PC-9 (cell line): ENCODE results near the gene GALNT9. TPM values are rescaled to one million over a fixed set of nuclear protein-coding genes. Genes with fewer than 3 reads are reported as not detected.

Experiments
- BruUV-seq: library from RNA; stranded (reverse); fragments of 400-500 nt; replicated peaks from 2 replicates; lab custom pipeline; 2021; lab: Mats Ljungman, UMichigan
- CTCF ChIA-PET: fragments of 300-600 bp; sonication (Branson Sonifier 250); formaldehyde crosslinking; loops from one replicate; lab custom pipeline; 2022; ENCODE audit warnings: antibody characterized with exemption; lab: Charles Lee
- POLR2A ChIA-PET: fragments of 300-600 bp; sonication (Branson Sonifier 250); formaldehyde crosslinking; loops from one replicate; lab custom pipeline; 2022; ENCODE audit warnings: antibody characterized with exemption; ENCODE audit not compliant: unreplicated experiment; lab: Charles Lee
- DNase-seq, 2 experiments: peaks; one replicate each; pipeline versions ENCODE4 v3.0.0 to v3.0.0-alpha.2; 2015 to 2022; ENCODE audit warnings: mixed read lengths in 1 of 2
- H2AFZ ChIP-seq: fragments of 200-600 bp; sonication (generic); 2 replicates; pipeline ENCODE4 v1.8.1; 2017; ENCODE audit warnings: antibody characterized with exemption
- H3F3A ChIP-seq: fragments of 200-600 bp; sonication (generic); 2 replicates; pipeline ENCODE4 v1.8.1; 2017; ENCODE audit warnings: antibody characterized with exemption, mild to moderate bottlenecking, low read depth; ENCODE audit not compliant: insufficient read depth
- H3K27ac ChIP-seq: fragments of 200-600 bp; sonication (generic); 2 replicates; pipeline ENCODE4 v1.6.1; 2016; ENCODE audit warnings: mixed run types
- H3K27me3 ChIP-seq: fragments of 200-600 bp; sonication (generic); 2 replicates; pipeline ENCODE4 v1.6.1; 2016; ENCODE audit warnings: low read depth, mixed run types; ENCODE audit not compliant: insufficient read depth
- H3K36me3 ChIP-seq: fragments of 200-600 bp; sonication (generic); 2 replicates; pipeline ENCODE4 v1.6.1; 2016; ENCODE audit warnings: low read depth, mixed run types
- H3K4me1 ChIP-seq: fragments of 200-600 bp; sonication (generic); replicated peaks from 2 replicates; pipeline ENCODE4 v1.6.1; 2016; ENCODE audit warnings: mixed run types; ENCODE audit not compliant: insufficient read depth
- H3K4me2 ChIP-seq: fragments of 200-600 bp; sonication (generic); 2 replicates; pipeline ENCODE4 v1.6.1; 2017; ENCODE audit warnings: mixed run types
- H3K4me3 ChIP-seq: fragments of 200-600 bp; sonication (generic); 2 replicates; pipeline ENCODE4 v1.6.1; 2016; ENCODE audit warnings: mixed run types
- H3K79me2 ChIP-seq: fragments of 200-600 bp; sonication (generic); 2 replicates; pipeline ENCODE4 v1.6.1; 2017; ENCODE audit warnings: low read depth, mixed run types
- H3K9me2 ChIP-seq: fragments of 200-600 bp; sonication (generic); 2 replicates; pipeline ENCODE4 v1.8.1; 2017; ENCODE audit warnings: mild to moderate bottlenecking; ENCODE audit not compliant: insufficient read depth
- H3K9me3 ChIP-seq: fragments of 200-600 bp; sonication (generic); 2 replicates; pipeline ENCODE4 v1.8.1; 2016; ENCODE audit warnings: low read depth; ENCODE audit not compliant: insufficient read depth
- H4K20me1 ChIP-seq: fragments of 200-600 bp; sonication (generic); 2 replicates; pipeline ENCODE4 v1.8.1; 2017; ENCODE audit not compliant: insufficient read depth
- CTCF ChIP-seq: fragments of 200-600 bp; sonication (generic); conservative IDR thresholded peaks from 2 replicates; pipeline ENCODE4 v1.6.1; 2017; ENCODE audit warnings: mixed run types, antibody characterized with exemption, mild to moderate bottlenecking, moderate library complexity
- EZH2 ChIP-seq: fragments of 200-600 bp; sonication (generic); IDR thresholded peaks from 2 replicates; pipeline ENCODE4 v1.8.0; 2017; ENCODE audit warnings: antibody characterized with exemption, low read depth
- intact Hi-C: fragments of 100-400 bp; cut with micrococcal nuclease; formaldehyde crosslinking; loops from one replicate; pipeline ENCODE4 v1.10.0; 2022; ENCODE audit not compliant: unreplicated experiment
- total RNA-seq: library from RNA; stranded (reverse); gene quantifications from 2 replicates; pipeline ENCODE4 v1.2.3, GENCODE V29; 2021

The GALNT9 gene
- total RNA-seq, 1 experiment from 2014 or later, result 11.2 TPM

- ChIA-PET CTCF (no interaction called here), POLR2A (no interaction called here)
- H3K4me1 ChIP-seq, result no peaks in the 10 kb centered on the region
- no peak overlapping the region for H3K27ac ChIP-seq
- no peaks in the 10 kb centered on the region for H3F3A ChIP-seq
- intact Hi-C loops, result no loop called here
- no peaks in the 10 kb centered on the region for H3K9me2 ChIP-seq
- H3K79me2 ChIP-seq, result no peaks in the 10 kb centered on the region
- no peaks in the 10 kb centered on the region for H3K36me3 ChIP-seq
- no peak for TF ChIP-seq EZH2
- TF ChIP-seq CTCF, result no peak
- no peak for DNase-seq
- H3K27me3 ChIP-seq, result peaks cover 99% of the 10 kb centered on the region
- no peak overlapping the region for H2AFZ ChIP-seq
- no TSS peak for BruUV-seq
- H3K9me3 ChIP-seq, result no peaks in the 10 kb centered on the region
- H3K4me3 ChIP-seq, result no peak overlapping the region
- no peak overlapping the region for H3K4me2 ChIP-seq
- H4K20me1 ChIP-seq, result peaks cover 3% of the 10 kb centered on the region
These were observed 8.6 kb downstream of the GALNT9 start for GRCh38 chr12:132320767-132321211.

GRCh38 chr12:132319991-132320570 lies 9.3 kb downstream of the GALNT9 start:
- H4K20me1 ChIP-seq, result peaks cover 3% of the 10 kb centered on the region
- H2AFZ ChIP-seq, result no peak overlapping the region
- H3K9me2 ChIP-seq, result no peaks in the 10 kb centered on the region
- intact Hi-C loops, result no loop called here
- no peaks in the 10 kb centered on the region for H3K36me3 ChIP-seq
- no peak overlapping the region for H3K4me3 ChIP-seq
- TF ChIP-seq CTCF (no peak), EZH2 (no peak)
- ChIA-PET POLR2A (interaction anchor here (0.7 kb wide), 1 partner anchor 9 kb away, joined by 11 read pairs; no protein-coding TSS in a partner anchor), CTCF (no interaction called here)
- no peaks in the 10 kb centered on the region for H3K79me2 ChIP-seq
- H3F3A ChIP-seq, result no peaks in the 10 kb centered on the region
- no peak overlapping the region for H3K4me2 ChIP-seq
- H3K4me1 ChIP-seq, result no peaks in the 10 kb centered on the region
- no peak for DNase-seq
- H3K27ac ChIP-seq, result no peak overlapping the region
- BruUV-seq, result no TSS peak
- H3K27me3 ChIP-seq, result peaks cover 99% of the 10 kb centered on the region
- H3K9me3 ChIP-seq, result no peaks in the 10 kb centered on the region

GRCh38 chr12:132319359-132319950 lies 9.9 kb downstream of the GALNT9 start:
- POLR2A ChIA-PET, result interaction anchor here (0.7 kb wide), 1 partner anchor 9 kb away, joined by 11 read pairs; no protein-coding TSS in a partner anchor
- Histone ChIP-seq H3K27ac (no peak overlapping the region), H4K20me1 (peaks cover 3% of the 10 kb centered on the region), H3K9me3 (no peaks in the 10 kb centered on the region), H3K4me3 (no peak overlapping the region), H2AFZ (no peak overlapping the region), H3K4me1 (no peaks in the 10 kb centered on the region), H3K4me2 (no peak overlapping the region), H3K36me3 (no peaks in the 10 kb centered on the region), H3F3A (no peaks in the 10 kb centered on the region), H3K27me3 (peaks cover 99% of the 10 kb centered on the region), H3K9me2 (no peaks in the 10 kb centered on the region), H3K79me2 (no peaks in the 10 kb centered on the region)
- no peak for TF ChIP-seq EZH2
- TF ChIP-seq CTCF, result no peak
- BruUV-seq, result no TSS peak
- CTCF ChIA-PET, result no interaction called here
- DNase-seq, result no peak
- intact Hi-C loops, result no loop called here
